Osteoblast (primary cell): ENCODE data around the gene RPS19. TPM values are rescaled to one million over a fixed set of nuclear protein-coding genes. Genes with fewer than 3 reads are reported as not detected.

Source experiments
- DNase-seq: peaks from one replicate; pipeline ENCODE4 v3.0.0; 2011; ENCODE audit warnings: low spot score, mixed read lengths; ENCODE audit not compliant: insufficient read length; ENCODE audit errors: missing footprints
- H2AFZ ChIP-seq: 2 replicates; pipeline ENCODE4 v1.6.0; 2011; ENCODE audit warnings: mild to moderate bottlenecking, low read length
- H3K27ac ChIP-seq: 2 replicates; pipeline ENCODE4 v1.5.1; 2011; ENCODE audit warnings: mild to moderate bottlenecking, low read depth, low read length, moderate library complexity
- H3K27me3 ChIP-seq: 2 replicates; pipeline ENCODE4 v1.6.0; 2012; ENCODE audit warnings: mild to moderate bottlenecking, control low read depth, inconsistent platforms, low read length, moderate library complexity; ENCODE audit not compliant: insufficient read depth
- H3K36me3 ChIP-seq: 2 replicates; pipeline ENCODE4 v1.5.1; 2011; ENCODE audit warnings: mild to moderate bottlenecking, low read length, control low read depth, moderate library complexity; ENCODE audit not compliant: insufficient read depth
- H3K4me1 ChIP-seq: 2 replicates; pipeline ENCODE4 v1.5.1; 2011; ENCODE audit warnings: mild to moderate bottlenecking, low read length, control low read depth, moderate library complexity; ENCODE audit not compliant: insufficient read depth
- H3K4me2 ChIP-seq: 2 replicates; pipeline ENCODE4 v1.6.0; 2011; ENCODE audit warnings: mild to moderate bottlenecking, low read length; ENCODE audit not compliant: insufficient read depth
- H3K4me3 ChIP-seq: fragments of 200-600 bp; sonication (generic); 3 replicates; pipeline ENCODE4 v1.5.1; 2012; ENCODE audit warnings: mild to moderate bottlenecking, low read length, inconsistent platforms; ENCODE audit not compliant: insufficient read depth
- H3K79me2 ChIP-seq: 2 replicates; pipeline ENCODE4 v1.6.0; 2012; ENCODE audit warnings: mild to moderate bottlenecking, low read length, control low read depth, inconsistent platforms; ENCODE audit not compliant: insufficient read depth
- H3K9me3 ChIP-seq: 2 replicates; pipeline ENCODE4 v1.5.1; 2011; ENCODE audit warnings: low read depth, low read length, control low read depth
- H4K20me1 ChIP-seq: 2 replicates; pipeline ENCODE4 v1.6.0; 2012; ENCODE audit warnings: mild to moderate bottlenecking, low read length, control low read depth; ENCODE audit not compliant: insufficient read depth
- CTCF ChIP-seq: IDR thresholded peaks from 2 replicates; pipeline ENCODE4 v1.5.1; 2011; ENCODE audit warnings: mild to moderate bottlenecking, low read depth, low read length, moderate library complexity; ENCODE audit errors: extremely low read depth
- total RNA-seq: library from RNA; depleted of rRNA; stranded (reverse); fragments of >200 nt; gene quantifications from 2 replicates; pipeline ENCODE4 v1.2.3, GENCODE V29; 2012

RPS19 gene
- total RNA-seq, 1 donor = 791 TPM

- DNase-seq = no peak
- no peak within 1 kb of the TSS for H3K4me3 ChIP-seq
- H3K4me1 ChIP-seq = no peaks in the 10 kb centered on the region
- no peaks in the 10 kb centered on the region for H4K20me1 ChIP-seq
- H3K36me3 ChIP-seq = no peaks in the 10 kb centered on the region
- H3K4me2 ChIP-seq = no peak within 1 kb of the TSS
- H3K79me2 ChIP-seq = no peaks in the 10 kb centered on the region
- no peak within 1 kb of the TSS for H3K27ac ChIP-seq
- no peak within 1 kb of the TSS for H2AFZ ChIP-seq
- H3K27me3 ChIP-seq = peaks cover 8% of the 10 kb centered on the region
- no peak for TF ChIP-seq CTCF
- H3K9me3 ChIP-seq = no peaks in the 10 kb centered on the region
These were observed 15.2 kb upstream of the RPS19 start, which contains the start of gene DMRTC2 for GRCh38 chr19:41845001-41845050. Gene DMRTC2, plus strand, starts transcription at chr19:41845042. Its CDS starts 2,387 bp downstream, at chr19:41847429.

- peaks cover 10% of the 10 kb centered on the region for H3K27me3 ChIP-seq
- H3K36me3 ChIP-seq = no peaks in the 10 kb centered on the region
- no peak overlapping the region for H3K4me3 ChIP-seq
- TF ChIP-seq CTCF = no peak
- no peaks in the 10 kb centered on the region for H4K20me1 ChIP-seq
- DNase-seq = no peak
- no peaks in the 10 kb centered on the region for H3K4me1 ChIP-seq
- no peak overlapping the region for H2AFZ ChIP-seq
- no peak overlapping the region for H3K27ac ChIP-seq
- H3K9me3 ChIP-seq = no peaks in the 10 kb centered on the region
- no peaks in the 10 kb centered on the region for H3K79me2 ChIP-seq
- H3K4me2 ChIP-seq = no peak overlapping the region
These were observed 14.9 kb upstream of the RPS19 start for GRCh38 chr19:41845051-41845590.

GRCh38 chr19:41847351-41848105 lies 12.5 kb upstream of the RPS19 start:
- H3K27ac ChIP-seq = no peak overlapping the region
- no peaks in the 10 kb centered on the region for H3K9me3 ChIP-seq
- TF ChIP-seq CTCF = no peak
- H3K4me2 ChIP-seq = no peak overlapping the region
- no peaks in the 10 kb centered on the region for H3K36me3 ChIP-seq
- peaks cover 26% of the 10 kb centered on the region for H3K27me3 ChIP-seq
- no peak overlapping the region for H3K4me3 ChIP-seq
- no peak overlapping the region for H2AFZ ChIP-seq
- no peak for DNase-seq
- H4K20me1 ChIP-seq = no peaks in the 10 kb centered on the region
- H3K4me1 ChIP-seq = no peaks in the 10 kb centered on the region
- H3K79me2 ChIP-seq = no peaks in the 10 kb centered on the region

- Histone ChIP-seq H3K4me3 (no peak overlapping the region), H3K9me3 (no peaks in the 10 kb centered on the region), H3K79me2 (no peaks in the 10 kb centered on the region), H3K27ac (no peak overlapping the region), H3K4me2 (no peak overlapping the region), H3K4me1 (no peaks in the 10 kb centered on the region), H2AFZ (no peak overlapping the region), H3K27me3 (peaks cover 37% of the 10 kb centered on the region), H4K20me1 (no peaks in the 10 kb centered on the region), H3K36me3 (no peaks in the 10 kb centered on the region)
- no peak for DNase-seq
- TF ChIP-seq CTCF = no peak
These were observed 11.4 kb upstream of the RPS19 start for GRCh38 chr19:41848666-41849065.
